Mesothelial cell of epicardium (in vitro differentiated cells): ENCODE data around the gene ZNF536. TPM values are rescaled to one million over a fixed set of nuclear protein-coding genes. Genes with fewer than 3 reads are reported as not detected.
A peak's percentile ranks its signal among the peaks of the same experiment; 100 is the strongest.

ENCODE experiments used
- DNase-seq, 2 experiments: peaks; one replicate each; pipeline ENCODE4 v3.0.0; 2021; ENCODE audit warnings: low spot score in 2 of 2; ENCODE audit not compliant: unreplicated experiment in 2 of 2
- H3K27ac Mint-ChIP-seq: 2 replicates; pipeline ENCODE4 v1.8.0; 2021; ENCODE audit warnings: mixed read lengths
- H3K27me3 Mint-ChIP-seq: 2 replicates; pipeline ENCODE4 v1.8.0; 2021; ENCODE audit warnings: low read depth, mixed read lengths
- H3K36me3 Mint-ChIP-seq: 2 replicates; pipeline ENCODE4 v1.8.0; 2021; ENCODE audit warnings: mixed read lengths
- H3K4me1 Mint-ChIP-seq: 2 replicates; pipeline ENCODE4 v1.8.0; 2021; ENCODE audit warnings: mixed read lengths
- H3K4me3 Mint-ChIP-seq: 2 replicates; pipeline ENCODE4 v1.8.0; 2021; ENCODE audit warnings: mild to moderate bottlenecking, moderate library complexity, mixed read lengths
- H3K9me3 Mint-ChIP-seq: 2 replicates; pipeline ENCODE4 v1.8.0; 2021; ENCODE audit warnings: mixed read lengths
- CTCF ChIP-seq: fragments of 200-600 bp; sonication (generic); IDR thresholded peaks from one replicate; pipeline ENCODE4 v1.5.0; 2021; ENCODE audit warnings: antibody characterized with exemption; ENCODE audit not compliant: unreplicated experiment
- total RNA-seq: library from RNA; stranded (reverse); gene quantifications from 3 replicates; pipeline ENCODE4 v1.2.1, GENCODE V29; 2021

ZNF536 gene
- total RNA-seq, 1 donor from 2014 or later, result 9.2 TPM

- no peak for TF ChIP-seq CTCF
- H3K27me3 Mint-ChIP-seq, result peaks cover 17% of the 10 kb centered on the region
- no peak for DNase-seq
- H3K9me3 Mint-ChIP-seq, result no peaks in the 10 kb centered on the region
- H3K4me1 Mint-ChIP-seq, result peaks cover 6% of the 10 kb centered on the region
- H3K4me3 Mint-ChIP-seq, result no peak overlapping the region
- H3K27ac Mint-ChIP-seq, result no peak overlapping the region
- no peaks in the 10 kb centered on the region for H3K36me3 Mint-ChIP-seq
These were observed 13.9 kb upstream of the ZNF536 start for GRCh38 chr19:30358319-30358718.

GRCh38 chr19:30358821-30359580 is 13.2 kb upstream of the ZNF536 start:
- DNase-seq, result no peak
- Mint-ChIP-seq H3K36me3 (no peaks in the 10 kb centered on the region), H3K27ac (no peak overlapping the region), H3K9me3 (no peaks in the 10 kb centered on the region), H3K4me1 (peaks cover 6% of the 10 kb centered on the region), H3K4me3 (no peak overlapping the region), H3K27me3 (peaks cover 20% of the 10 kb centered on the region)
- TF ChIP-seq CTCF, result no peak

- no peak for TF ChIP-seq CTCF
- Mint-ChIP-seq H3K4me3 (no peak overlapping the region), H3K4me1 (peaks cover 6% of the 10 kb centered on the region), H3K27ac (no peak overlapping the region), H3K9me3 (no peaks in the 10 kb centered on the region), H3K27me3 (peaks cover 24% of the 10 kb centered on the region), H3K36me3 (no peaks in the 10 kb centered on the region)
- no peak for DNase-seq
These were observed 12.2 kb upstream of the ZNF536 start for GRCh38 chr19:30359936-30360335.

GRCh38 chr19:30360376-30361106 is 11.6 kb upstream of the ZNF536 start:
- no peak for DNase-seq
- peaks cover 6% of the 10 kb centered on the region for H3K4me1 Mint-ChIP-seq
- H3K27me3 Mint-ChIP-seq, result peaks cover 28% of the 10 kb centered on the region
- H3K4me3 Mint-ChIP-seq, result no peak overlapping the region
- no peak for TF ChIP-seq CTCF
- no peaks in the 10 kb centered on the region for H3K9me3 Mint-ChIP-seq
- peak overlapping the region; percentile 12 for H3K27ac Mint-ChIP-seq
- H3K36me3 Mint-ChIP-seq, result no peaks in the 10 kb centered on the region

GRCh38 chr19:30361107-30361447 is 11.1 kb upstream of the ZNF536 start:
- Mint-ChIP-seq H3K27ac (no peak overlapping the region), H3K4me3 (no peak overlapping the region), H3K9me3 (no peaks in the 10 kb centered on the region), H3K36me3 (no peaks in the 10 kb centered on the region), H3K27me3 (peaks cover 32% of the 10 kb centered on the region), H3K4me1 (peaks cover 6% of the 10 kb centered on the region)
- DNase-seq, result no peak
- no peak for TF ChIP-seq CTCF
